ENCODE data around the gene MEGF9. TPM values are rescaled to one million over a fixed set of nuclear protein-coding genes. Genes with fewer than 3 reads are reported as not detected.

The MEGF9 gene
- total RNA-seq (2021) (11.5 and 12.2 TPM in 2 replicates), Bru-seq, nascent RNA (percentile 74 among the genes with signal in this experiment), BruChase-seq, experiment 1, labeled RNA remaining after a 2-hour chase (percentile 69 among the genes with signal in this experiment), BruChase-seq, experiment 2, labeled RNA remaining after a 6-hour chase (percentile 65 among the genes with signal in this experiment)
- long read RNA-seq, full-length matches to known transcripts: 7 of 21 reads
- long read RNA-seq, partial matches to known transcripts: 0 of 21 reads
- long read RNA-seq, other reads (novel, unspliced or antisense): 14 of 21 reads

DNA sequence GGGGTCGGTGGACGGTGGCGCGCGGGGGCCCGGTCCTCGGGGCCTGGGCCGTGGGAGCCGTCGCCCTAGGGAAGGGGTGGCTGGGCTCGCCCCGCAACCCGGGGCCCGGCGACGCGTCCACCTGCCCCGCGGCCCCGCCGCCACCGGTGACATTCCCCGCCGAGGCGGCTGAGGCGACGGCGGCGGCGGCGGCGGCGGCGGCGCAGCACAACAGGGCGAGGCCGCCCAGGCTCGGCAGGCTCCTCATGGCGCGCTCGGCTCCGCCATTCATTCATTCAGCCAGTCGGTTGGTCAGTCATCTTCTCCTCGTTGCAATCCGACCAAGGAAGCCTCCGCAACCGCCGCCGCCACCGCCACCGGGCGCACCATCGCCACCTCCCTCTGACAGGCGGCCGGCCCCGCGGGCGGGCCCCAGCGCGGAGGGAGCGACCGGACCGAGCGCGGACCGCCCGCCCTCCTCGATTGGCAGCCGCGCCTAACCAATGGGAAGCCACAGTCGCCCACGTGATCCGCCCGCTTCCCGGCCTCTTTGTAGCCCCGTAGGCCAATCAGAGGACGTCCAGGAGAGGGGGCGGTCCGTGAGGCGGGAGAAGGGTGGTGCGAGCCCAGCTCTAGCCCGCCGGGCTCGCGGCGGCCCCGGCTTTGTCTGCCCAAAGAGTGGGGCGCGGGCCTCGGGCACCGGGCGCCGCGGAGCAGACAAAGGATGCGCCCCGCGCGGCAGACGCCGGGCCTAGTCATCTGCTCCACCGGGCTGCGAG lies at the start of gene MEGF9:
TSS of gene MEGF9 (minus strand) at position 383 of the 758 bp plus-strand sequence. CDS start at position 271, 112 bp downstream.
- POLR2A ChIA-PET (ENCODE audit: low non-redundant PET): no interaction called here
- H3K4me3 ChIP-seq (ENCODE audit: low read depth, low read length, poor library complexity, severe bottlenecking): peak within 1 kb of the TSS; percentile 78
- DNase-seq (ENCODE audit: low spot score): peak; percentile 99
- BruUV-seq (replicated peaks): no TSS peak
- H3K4me1 ChIP-seq (ENCODE audit: insufficient read depth, low read length, poor library complexity, severe bottlenecking): peaks cover 41% of the 10 kb centered on the region
- TF ChIP-seq EZH2 (IDR thresholded peaks at IDR 0.05; ENCODE audit: borderline replicate concordance, low read depth, low read length, poor library complexity, severe bottlenecking): no peak
- TF ChIP-seq, protein P1, sequence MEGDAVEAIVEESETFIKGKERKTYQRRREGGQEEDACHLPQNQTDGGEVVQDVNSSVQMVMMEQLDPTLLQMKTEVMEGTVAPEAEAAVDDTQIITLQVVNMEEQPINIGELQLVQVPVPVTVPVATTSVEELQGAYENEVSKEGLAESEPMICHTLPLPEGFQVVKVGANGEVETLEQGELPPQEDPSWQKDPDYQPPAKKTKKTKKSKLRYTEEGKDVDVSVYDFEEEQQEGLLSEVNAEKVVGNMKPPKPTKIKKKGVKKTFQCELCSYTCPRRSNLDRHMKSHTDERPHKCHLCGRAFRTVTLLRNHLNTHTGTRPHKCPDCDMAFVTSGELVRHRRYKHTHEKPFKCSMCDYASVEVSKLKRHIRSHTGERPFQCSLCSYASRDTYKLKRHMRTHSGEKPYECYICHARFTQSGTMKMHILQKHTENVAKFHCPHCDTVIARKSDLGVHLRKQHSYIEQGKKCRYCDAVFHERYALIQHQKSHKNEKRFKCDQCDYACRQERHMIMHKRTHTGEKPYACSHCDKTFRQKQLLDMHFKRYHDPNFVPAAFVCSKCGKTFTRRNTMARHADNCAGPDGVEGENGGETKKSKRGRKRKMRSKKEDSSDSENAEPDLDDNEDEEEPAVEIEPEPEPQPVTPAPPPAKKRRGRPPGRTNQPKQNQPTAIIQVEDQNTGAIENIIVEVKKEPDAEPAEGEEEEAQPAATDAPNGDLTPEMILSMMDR (conservative IDR thresholded peaks at IDR 0.05; ENCODE audit: low read depth, low read length): no peak
- H3K27ac ChIP-seq (ENCODE audit: low read depth, low read length, poor library complexity, severe bottlenecking): peak within 1 kb of the TSS; percentile 90
- intact Hi-C loops (cut with micrococcal nuclease; ENCODE audit: unreplicated experiment): loop anchor here (5.0 kb wide), 1 partner anchor 92 kb away; no protein-coding TSS in a partner anchor
- H3K9me3 ChIP-seq (ENCODE audit: low read depth, low read length, poor library complexity, severe bottlenecking): no peaks in the 10 kb centered on the region
- no peaks in the 10 kb centered on the region for H3K36me3 ChIP-seq (ENCODE audit: insufficient read depth, low read length, poor library complexity, severe bottlenecking)
- CTCF ChIA-PET: no interaction called here
- H3K27me3 ChIP-seq (replicated peaks; ENCODE audit: insufficient read depth, low read depth, low read length, poor library complexity): no peaks in the 10 kb centered on the region

DNA sequence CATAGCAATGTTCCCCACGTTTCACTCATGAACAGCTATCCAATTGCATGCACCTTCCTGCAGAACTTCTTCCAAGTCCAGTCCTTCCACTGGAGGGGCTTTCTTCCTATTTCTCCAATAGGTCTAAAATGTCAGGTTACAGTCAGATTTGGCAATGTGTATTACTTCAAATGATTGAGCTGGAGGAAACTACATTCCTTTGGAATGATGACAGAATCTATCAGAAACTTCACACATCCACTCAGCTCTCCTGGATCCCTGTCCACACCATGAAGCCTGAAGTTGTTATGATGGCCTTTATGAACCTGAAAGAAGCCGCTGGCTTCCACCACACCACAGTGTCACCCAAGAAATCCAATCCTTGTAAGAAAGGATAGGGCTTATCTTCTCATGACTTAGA lies 46.7 kb upstream of the MEGF9 start:
- Histone ChIP-seq H3K4me3 (ENCODE audit: low read depth, low read length, poor library complexity, severe bottlenecking) (no peak overlapping the region), H3K9me3 (ENCODE audit: low read depth, low read length, poor library complexity, severe bottlenecking) (no peaks in the 10 kb centered on the region), H3K27ac (ENCODE audit: low read depth, low read length, poor library complexity, severe bottlenecking) (no peak overlapping the region), H3K4me1 (ENCODE audit: insufficient read depth, low read length, poor library complexity, severe bottlenecking) (peaks cover 18% of the 10 kb centered on the region), H3K36me3 (ENCODE audit: insufficient read depth, low read length, poor library complexity, severe bottlenecking) (peaks cover 37% of the 10 kb centered on the region), H3K27me3 (replicated peaks; ENCODE audit: insufficient read depth, low read depth, low read length, poor library complexity) (no peaks in the 10 kb centered on the region)
- no peak for TF ChIP-seq EZH2 (IDR thresholded peaks at IDR 0.05; ENCODE audit: borderline replicate concordance, low read depth, low read length, poor library complexity, severe bottlenecking)
- TF ChIP-seq, protein P1 (conservative IDR thresholded peaks at IDR 0.05; ENCODE audit: low read depth, low read length): no peak
- CTCF ChIA-PET: no interaction called here
- BruUV-seq (replicated peaks): no TSS peak
- no peak for DNase-seq (ENCODE audit: low spot score)
- intact Hi-C loops (cut with micrococcal nuclease; ENCODE audit: unreplicated experiment): no loop called here
- POLR2A ChIA-PET (ENCODE audit: low non-redundant PET): no interaction called here

DNA sequence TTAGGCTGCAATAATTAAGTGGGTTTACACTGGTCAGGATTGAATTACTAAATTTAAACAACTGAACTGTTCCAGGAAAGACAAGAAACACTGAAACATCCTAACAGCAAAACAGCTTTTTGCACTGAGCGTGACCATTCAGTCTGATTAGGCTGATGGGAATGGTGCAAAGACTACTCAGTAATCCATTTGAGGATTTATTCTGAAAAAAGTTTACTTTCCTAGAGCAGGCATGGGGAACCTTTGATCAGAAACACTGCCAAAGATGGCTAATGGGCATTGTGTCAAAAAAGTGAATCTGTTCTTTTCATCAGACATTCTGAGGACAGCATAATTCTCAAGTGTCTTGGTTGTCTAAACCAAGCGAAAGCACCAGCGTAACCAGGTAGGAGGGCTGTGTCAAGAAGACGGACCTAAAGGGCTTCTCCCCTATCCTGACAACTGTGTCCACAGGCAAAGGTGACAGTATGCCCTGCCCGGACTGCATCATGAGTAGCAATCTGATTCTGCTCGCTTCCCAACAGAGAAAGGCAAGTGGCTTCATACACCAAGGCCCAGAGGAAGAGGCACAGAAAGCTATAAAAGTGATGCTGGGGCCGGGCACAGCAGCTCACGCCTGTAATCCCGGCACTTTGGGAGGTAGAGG lies 45.6 kb upstream of the MEGF9 start:
- POLR2A ChIA-PET (ENCODE audit: low non-redundant PET): no interaction called here
- no peaks in the 10 kb centered on the region for H3K9me3 ChIP-seq (ENCODE audit: low read depth, low read length, poor library complexity, severe bottlenecking)
- peaks cover 29% of the 10 kb centered on the region for H3K36me3 ChIP-seq (ENCODE audit: insufficient read depth, low read length, poor library complexity, severe bottlenecking)
- no peak for TF ChIP-seq EZH2 (IDR thresholded peaks at IDR 0.05; ENCODE audit: borderline replicate concordance, low read depth, low read length, poor library complexity, severe bottlenecking)
- TF ChIP-seq, protein P1 (conservative IDR thresholded peaks at IDR 0.05; ENCODE audit: low read depth, low read length): no peak
- H3K4me1 ChIP-seq (ENCODE audit: insufficient read depth, low read length, poor library complexity, severe bottlenecking): peaks cover 18% of the 10 kb centered on the region
- no TSS peak for BruUV-seq (replicated peaks)
- intact Hi-C loops (cut with micrococcal nuclease; ENCODE audit: unreplicated experiment): no loop called here
- CTCF ChIA-PET: no interaction called here
- no peak overlapping the region for H3K27ac ChIP-seq (ENCODE audit: low read depth, low read length, poor library complexity, severe bottlenecking)
- H3K27me3 ChIP-seq (replicated peaks; ENCODE audit: insufficient read depth, low read depth, low read length, poor library complexity): no peaks in the 10 kb centered on the region
- DNase-seq (ENCODE audit: low spot score): no peak
- H3K4me3 ChIP-seq (ENCODE audit: low read depth, low read length, poor library complexity, severe bottlenecking): no peak overlapping the region
